H1 (cell line): ENCODE data around the gene SPTB. TPM values are rescaled to one million over a fixed set of nuclear protein-coding genes. Genes with fewer than 3 reads are reported as not detected.

Experiments used
- CTCF ChIA-PET: fragments of 300-600 bp; sonication (Branson Sonifier 250); formaldehyde crosslinking; loops from one replicate; lab custom pipeline; 2021; ENCODE audit not compliant: partially characterized antibody; lab: Charles Lee
- POLR2A ChIA-PET: fragments of 300-600 bp; sonication (Branson Sonifier 250); formaldehyde crosslinking; loops from one replicate; lab custom pipeline; 2021; ENCODE audit warnings: inconsistent platforms; ENCODE audit not compliant: partially characterized antibody; lab: Charles Lee
- DNase-seq, 2 experiments: peaks; one replicate each; pipeline versions ENCODE4 v3.0.0 to v3.0.0-alpha.2; 2010 to 2022; ENCODE audit warnings: low spot score in 2 of 2, low read depth in 1 of 2, mixed read lengths in 1 of 2
- FAIRE-seq: peaks from 2 replicates; lab custom pipeline; 2011; peaks lifted over from hg19 to GRCh38; lab: Jason Lieb, UNC
- H2AFZ ChIP-seq: 2 replicates; pipeline ENCODE4 v1.8.1; 2012; ENCODE audit warnings: low read length, inconsistent platforms
- H2AK5ac ChIP-seq: 2 replicates; pipeline ENCODE4 v1.6.1; 2013; ENCODE audit warnings: low read depth, low read length
- H2BK120ac ChIP-seq: replicated peaks from 2 replicates; pipeline ENCODE3; 2013; ENCODE audit warnings: low read depth, low read length, inconsistent platforms
- H2BK12ac ChIP-seq: 2 replicates; pipeline ENCODE4 v1.6.1; 2013; ENCODE audit warnings: low read depth, low read length
- H2BK15ac ChIP-seq: 2 replicates; pipeline ENCODE4 v1.6.1; 2013; ENCODE audit warnings: low read length
- H2BK20ac ChIP-seq: 2 replicates; pipeline ENCODE4 v1.6.1; 2013; ENCODE audit warnings: low read length
- H2BK5ac ChIP-seq: 2 replicates; pipeline ENCODE4 v1.6.1; 2013; ENCODE audit warnings: low read depth, low read length
- H3K14ac ChIP-seq: 2 replicates; pipeline ENCODE4 v1.6.1; 2013; ENCODE audit warnings: inconsistent platforms; ENCODE audit not compliant: insufficient read length
- H3K18ac ChIP-seq: 2 replicates; pipeline ENCODE4 v1.6.1; 2013; ENCODE audit warnings: low read length; ENCODE audit errors: extremely low read depth
- H3K23ac ChIP-seq: 2 replicates; pipeline ENCODE4 v1.6.1; 2013; ENCODE audit warnings: inconsistent platforms; ENCODE audit not compliant: insufficient read length
- H3K23me2 ChIP-seq: 2 replicates; pipeline ENCODE4 v1.6.1; 2013; ENCODE audit warnings: low read depth, low read length
- H3K27ac ChIP-seq: 2 replicates; pipeline ENCODE4 v1.6.1; 2011; ENCODE audit warnings: low read depth, low read length, inconsistent platforms
- H3K27me3 ChIP-seq, 4 experiments: replicated peaks in 1 of 4; 1 replicate in 1 of 4; 2 replicates in 3 of 4; pipeline versions ENCODE4 v1.6.1 to v1.8.1; 2011 to 2013; ENCODE audit warnings: low read length in 3 of 4, mild to moderate bottlenecking in 3 of 4, inconsistent platforms in 2 of 4, mixed read lengths in 2 of 4, moderate library complexity in 1 of 4; ENCODE audit not compliant: control insufficient read depth in 3 of 4, insufficient read depth in 3 of 4; ENCODE audit errors: extremely low read depth in 1 of 4
- H3K36me3 ChIP-seq, 4 experiments: 2 replicates each; pipeline versions ENCODE4 v1.6.1 to v1.8.1; 2011 to 2013; ENCODE audit warnings: mild to moderate bottlenecking in 4 of 4, low read length in 3 of 4, moderate library complexity in 2 of 4, control low read depth in 1 of 4, inconsistent platforms in 1 of 4; ENCODE audit not compliant: insufficient read depth in 4 of 4, control insufficient read depth in 2 of 4
- H3K4ac ChIP-seq: replicated peaks from 2 replicates; pipeline ENCODE3; 2013; ENCODE audit warnings: low read length, low read depth, mixed read lengths, inconsistent platforms; ENCODE audit not compliant: insufficient read length
- H3K4me1 ChIP-seq, 4 experiments: replicated peaks in 1 of 4; 1 replicate in 1 of 4; 2 replicates in 3 of 4; pipeline versions ENCODE4 v1.6.1 to v1.8.1; 2011 to 2013; ENCODE audit warnings: low read length in 3 of 4, inconsistent platforms in 2 of 4, mixed read lengths in 1 of 4; ENCODE audit not compliant: insufficient read depth in 4 of 4, control insufficient read depth in 3 of 4
- H3K4me2 ChIP-seq, 2 experiments: 2 replicates each; pipeline versions ENCODE4 v1.6.1 to v1.8.1; 2011 to 2013; ENCODE audit warnings: low read depth in 2 of 2, low read length in 2 of 2, control low read depth in 1 of 2, inconsistent platforms in 1 of 2, mild to moderate bottlenecking in 1 of 2; ENCODE audit not compliant: insufficient read depth in 1 of 2
- H3K4me3 ChIP-seq, 4 experiments: fragments of 200-600, 300-600 bp in 1 of 4; sonication (generic), shearing (Covaris generic), sonication (Bioruptor Twin) in 1 of 4; 2 replicates each; pipeline versions ENCODE4 v1.5.1 to v1.8.1; 2011 to 2016; ENCODE audit warnings: low read length in 4 of 4, low read depth in 3 of 4, control low read depth in 2 of 4, inconsistent platforms in 2 of 4, mild to moderate bottlenecking in 2 of 4, mixed read lengths in 1 of 4, moderate library complexity in 1 of 4; ENCODE audit not compliant: insufficient read depth in 2 of 4; ENCODE audit errors: extremely low read depth in 1 of 4
- H3K56ac ChIP-seq: replicated peaks from 2 replicates; pipeline ENCODE3; 2013; ENCODE audit warnings: low read depth, mild to moderate bottlenecking, mixed read lengths, low read length, inconsistent platforms; ENCODE audit not compliant: insufficient read length
- H3K79me1 ChIP-seq: 2 replicates; pipeline ENCODE4 v1.6.1; 2013; ENCODE audit warnings: low read depth, low read length, control low read depth
- H3K79me2 ChIP-seq, 2 experiments: 2 replicates each; pipeline versions ENCODE4 v1.6.1 to v1.8.1; 2012 to 2013; ENCODE audit warnings: low read length in 2 of 2, mild to moderate bottlenecking in 2 of 2, inconsistent platforms in 1 of 2; ENCODE audit not compliant: insufficient read depth in 2 of 2, control insufficient read depth in 1 of 2
- H3K9ac ChIP-seq, 4 experiments: replicated peaks in 1 of 4; 1 replicate in 1 of 4; 2 replicates in 3 of 4; pipeline versions ENCODE4 v1.6.1 to v1.8.1; 2011 to 2013; ENCODE audit warnings: low read depth in 3 of 4, low read length in 3 of 4, control low read depth in 2 of 4, mild to moderate bottlenecking in 2 of 4, moderate library complexity in 2 of 4, inconsistent platforms in 1 of 4; ENCODE audit errors: extremely low read depth in 1 of 4
- H3K9me3 ChIP-seq, 2 experiments: 2 replicates each; pipeline versions ENCODE4 v1.6.1 to v1.8.1; 2012 to 2013; ENCODE audit warnings: mild to moderate bottlenecking in 2 of 2, moderate library complexity in 2 of 2, control low read depth in 1 of 2, inconsistent platforms in 1 of 2, low read depth in 1 of 2, low read length in 1 of 2, mixed read lengths in 1 of 2; ENCODE audit not compliant: insufficient read depth in 2 of 2
- H4K20me1 ChIP-seq, 2 experiments: replicated peaks in 1 of 2; 2 replicates each; pipeline versions ENCODE3 to v1.8.1; 2011 to 2013; ENCODE audit warnings: inconsistent platforms in 2 of 2, low read length in 2 of 2, mild to moderate bottlenecking in 1 of 2; ENCODE audit not compliant: insufficient read depth in 2 of 2, control insufficient read depth in 1 of 2
- H4K5ac ChIP-seq: 2 replicates; pipeline ENCODE4 v1.6.1; 2013; ENCODE audit warnings: low read length, low read depth, mixed read lengths, inconsistent platforms; ENCODE audit not compliant: insufficient read length
- H4K8ac ChIP-seq: 2 replicates; pipeline ENCODE4 v1.8.0; 2013; ENCODE audit warnings: mild to moderate bottlenecking, moderate library complexity, low read length, inconsistent platforms; ENCODE audit not compliant: insufficient read depth; ENCODE audit errors: extremely low read depth
- H4K91ac ChIP-seq: replicated peaks from 2 replicates; pipeline ENCODE3; 2013; ENCODE audit warnings: low read length, mixed read lengths, inconsistent platforms; ENCODE audit not compliant: insufficient read length
- ASH2L ChIP-seq: fragments of 200-600, 300-600 bp; sonication (generic); IDR thresholded peaks from one replicate; pipeline ENCODE4 v1.7.1; 2017; ENCODE audit warnings: low read length
- ATF2 ChIP-seq: IDR thresholded peaks from 2 replicates; pipeline ENCODE4 v1.6.1; 2012; ENCODE audit warnings: low read length, inconsistent platforms
- BRCA1 ChIP-seq: IDR thresholded peaks from 2 replicates; pipeline ENCODE4 v1.6.1; 2012; ENCODE audit warnings: low read depth, low read length, improper control_type of control experiment
- CEBPB ChIP-seq: IDR thresholded peaks from 2 replicates; pipeline ENCODE4 v1.6.1; 2012; ENCODE audit warnings: low read depth, low read length
- CHD2 ChIP-seq: IDR thresholded peaks from 2 replicates; pipeline ENCODE4 v1.6.1; 2012; ENCODE audit warnings: low read length, improper control_type of control experiment
- CREB1 ChIP-seq: IDR thresholded peaks from 2 replicates; pipeline ENCODE4 v1.6.1; 2012; ENCODE audit warnings: inconsistent platforms
- HDAC6 ChIP-seq: IDR thresholded peaks from one replicate; pipeline ENCODE4 v1.7.1; 2012; ENCODE audit warnings: low read depth, mild to moderate bottlenecking, inconsistent platforms, low read length, moderate library complexity
- MAFK ChIP-seq: IDR thresholded peaks from 2 replicates; pipeline ENCODE4 v1.6.1; 2012; ENCODE audit warnings: low read depth, mild to moderate bottlenecking, improper control_type of control experiment, low read length
- POLR2A ChIP-seq, 2 experiments: IDR thresholded peaks; 1 replicate in 1 of 2; 2 replicates in 1 of 2; pipeline ENCODE4 v1.6.1; 2011; ENCODE audit warnings: low read depth in 2 of 2, low read length in 2 of 2, mild to moderate bottlenecking in 2 of 2; ENCODE audit errors: control extremely low read depth in 1 of 2
- RFX5 ChIP-seq: IDR thresholded peaks from 2 replicates; pipeline ENCODE4 v1.6.1; 2011; ENCODE audit warnings: low read depth, low read length, improper control_type of control experiment, borderline replicate concordance
- TBP ChIP-seq: IDR thresholded peaks from 2 replicates; pipeline ENCODE4 v1.6.1; 2011; ENCODE audit warnings: low read depth, low read length, improper control_type of control experiment
- USF2 ChIP-seq: IDR thresholded peaks from 2 replicates; pipeline ENCODE4 v1.6.1; 2011; ENCODE audit warnings: low read length, improper control_type of control experiment
- WGBS, 2 experiments: shearing (Covaris generic) in 1 of 2; methylation state at CpG; one replicate each; pipeline versions ENCODE4 v1.1.6 to v1.1.7; 2013 to 2015; ENCODE audit warnings: low lambda C conversion rate in 2 of 2, mixed read lengths in 2 of 2, inconsistent platforms in 1 of 2, low coverage in 1 of 2, missing lambda C conversion rate in 1 of 2; ENCODE audit not compliant: insufficient replicate concordance in 2 of 2, insufficient coverage in 1 of 2, insufficient read length in 1 of 2; ENCODE audit errors: extremely low coverage in 1 of 2, missing lambda C conversion rate in 1 of 2; 5-methylcytosine and 5-hydroxymethylcytosine counted together
- polyA plus RNA-seq, 7 experiments: library from polyadenylated mRNA; depleted of rRNA in 3 of 7; stranded (reverse) in 5 of 7; unstranded in 2 of 7; fragments of >200 nt in 5 of 7; fragments of 200-250 nt in 2 of 7; gene quantifications; 1 replicate in 5 of 7; 2 replicates in 1 of 7; 4 replicates in 1 of 7; pipeline versions ENCODE4 v1.2.1 to v1.2.3, GENCODE V29; 2011 to 2013; ENCODE audit warnings: missing spikeins in 2 of 7, mixed read lengths in 2 of 7
- total RNA-seq: library from RNA; stranded (reverse); fragmentation: NEBNext Ultra II Directional; extraction: Animal tissue kit (Norgen Biotek cat#: 25700); gene quantifications from 2 replicates; pipeline ENCODE4 v1.2.1, GENCODE V29; 2021

Gene SPTB
- total and polyA plus RNA-seq, 2 of the 8 experiments (the other 6 are each of a cell fraction or from before 2014, with no cell fraction given): 0.30 to 2.4 TPM

- H2BK12ac ChIP-seq: no peak overlapping the region
- peaks cover 0 to 10% (median 1%) of the 10 kb centered on the region in 4 experiments; a peak in 1 of 7 replicates for H3K4me1 ChIP-seq
- no peak overlapping the region for H3K4me2 ChIP-seq
- no peaks in the 10 kb centered on the region for H3K27me3 ChIP-seq
- H3K23me2 ChIP-seq: no peaks in the 10 kb centered on the region
- no peaks in the 10 kb centered on the region for H3K79me1 ChIP-seq
- no peak overlapping the region for H3K56ac ChIP-seq
- H2BK20ac ChIP-seq: no peak overlapping the region
- H2BK120ac ChIP-seq: no peak overlapping the region
- WGBS, 2 experiments: 95% methylated on average over 22 of the region's 26 CpGs; no CpG with 5 or more reads in 1 of the 2 experiments
- ChIA-PET POLR2A (no interaction called here), CTCF (interaction anchor here (0.7 to 13.2 kb wide), 13 partner anchors 8 to 111 kb away, joined by 3 to 323 read pairs (median 4); no protein-coding TSS in a partner anchor)
- H3K79me2 ChIP-seq: no peaks in the 10 kb centered on the region
- H3K23ac ChIP-seq: no peak overlapping the region
- no peaks in the 10 kb centered on the region for H3K36me3 ChIP-seq
- no peak for FAIRE-seq
- H2BK15ac ChIP-seq: no peak overlapping the region
- H4K5ac ChIP-seq: no peak overlapping the region
- H3K18ac ChIP-seq: no peak overlapping the region
- H4K20me1 ChIP-seq: no peaks in the 10 kb centered on the region
- H3K14ac ChIP-seq: no peak overlapping the region
- H2AFZ ChIP-seq: no peak overlapping the region
- H4K91ac ChIP-seq: no peak overlapping the region
- H3K9ac ChIP-seq: no peak overlapping the region
- no peak overlapping the region for H4K8ac ChIP-seq
- H2BK5ac ChIP-seq: 0 out of 2 replicates have a peak overlapping the region, but pooled peaks have one; percentile 1
- H3K4me3 ChIP-seq: no peak overlapping the region
- H3K27ac ChIP-seq: no peak overlapping the region
- H3K9me3 ChIP-seq: no peaks in the 10 kb centered on the region; a peak in 1 of 4 replicates
- H3K4ac ChIP-seq: no peak overlapping the region
- no peak overlapping the region for H2AK5ac ChIP-seq
- DNase-seq: no peak
- TF ChIP-seq ATF2 (no peak), CEBPB (no peak), HDAC6 (no peak), TBP (no peak), ASH2L (no peak), POLR2A (IDR thresholded peaks at IDR 0.05; ENCODE audit: control extremely low read depth in 1 of 2, low read depth in 2 of 2, low read length in 2 of 2) (no peak), RFX5 (no peak), MAFK (no peak), BRCA1 (no peak), CREB1 (no peak), CHD2 (no peak), USF2 (no peak)
Measured at GRCh38 chr14:64792871-64793560, 86.7 kb downstream of the SPTB start.
